NB4 (cell line): ENCODE measurements around the gene NPAS3.

Experiments used
- CTCF ChIP-seq: IDR thresholded peaks from one replicate; pipeline ENCODE4 v1.5.1; 2012; ENCODE audit warnings: low read depth, low read length
- MYC ChIP-seq: IDR thresholded peaks from 2 replicates; pipeline ENCODE4 v1.6.1; 2011; ENCODE audit warnings: low read depth, low read length

- no peak for TF ChIP-seq MYC
- TF ChIP-seq CTCF = no peak
These were observed 744.1 kb downstream of the NPAS3 start for GRCh38 chr14:33682760-33683159.
